GM19035 (cell line): ENCODE measurements around the gene TRIM8.
A peak's percentile ranks its signal among the peaks of the same experiment; 100 is the strongest.

Experiments
- ATAC-seq: cut with Tn5 transposase; IDR thresholded peaks from one replicate; pipeline ENCODE4 v1.9.1; 2021; ENCODE audit not compliant: unreplicated experiment

The TRIM8 gene

DNA sequence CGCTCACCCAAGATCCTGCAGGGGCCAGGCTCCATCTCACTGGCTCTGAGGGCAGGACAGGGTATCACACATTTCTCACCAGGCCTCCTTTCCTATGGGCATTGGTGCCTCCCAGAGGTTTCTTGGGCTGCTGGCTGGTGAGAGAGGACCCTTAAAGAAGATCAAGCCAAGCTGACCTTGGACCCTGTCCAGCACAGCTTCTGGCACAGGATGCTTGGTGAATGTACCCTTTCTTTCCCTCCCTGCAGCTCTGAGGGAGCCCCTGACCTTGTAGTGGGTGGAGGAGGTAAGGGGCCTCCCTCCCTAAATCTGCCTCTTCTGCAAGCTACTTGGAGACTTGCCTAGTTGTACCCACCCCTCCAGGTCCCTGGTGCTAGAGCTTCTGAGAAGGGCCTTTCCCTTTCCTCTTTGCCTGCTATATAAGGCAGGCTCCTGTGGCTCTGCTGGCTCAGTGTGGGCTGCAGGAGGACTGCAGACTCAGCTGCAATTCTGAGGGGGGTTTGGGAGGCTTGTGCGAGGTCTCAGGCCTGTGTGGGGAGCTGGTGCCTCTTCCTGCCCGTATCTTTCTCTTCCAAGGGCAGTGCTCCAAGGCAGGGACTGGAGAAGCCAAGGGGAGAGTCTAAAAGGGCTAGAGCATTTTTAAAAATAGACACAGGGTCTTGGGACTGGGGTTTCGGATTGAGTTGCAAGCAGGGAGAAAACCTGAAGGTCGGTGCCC is 11.7 kb upstream of the TRIM8 start:
- ATAC-seq: no peak

DNA sequence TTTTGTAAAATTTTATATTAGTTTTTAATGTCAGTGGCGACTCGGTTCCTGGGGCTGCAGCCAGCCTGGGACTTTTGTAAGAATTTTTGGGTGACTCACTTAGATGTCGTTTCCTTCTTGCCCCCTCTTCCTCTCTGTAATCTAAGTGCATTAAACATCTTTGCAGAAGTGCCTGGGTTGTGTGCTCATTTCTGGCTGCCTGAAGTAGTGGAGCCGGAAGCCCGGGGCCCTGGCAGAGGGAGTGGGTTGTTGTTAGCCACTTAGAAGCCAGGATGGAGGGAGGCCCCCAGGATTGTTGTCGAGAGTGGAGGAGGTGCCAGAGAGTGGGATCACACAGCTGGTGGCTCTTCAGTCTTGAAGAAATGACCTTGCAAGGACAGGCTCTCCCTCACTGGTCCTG is 11.0 kb upstream of the TRIM8 start:
- no peak for ATAC-seq

DNA sequence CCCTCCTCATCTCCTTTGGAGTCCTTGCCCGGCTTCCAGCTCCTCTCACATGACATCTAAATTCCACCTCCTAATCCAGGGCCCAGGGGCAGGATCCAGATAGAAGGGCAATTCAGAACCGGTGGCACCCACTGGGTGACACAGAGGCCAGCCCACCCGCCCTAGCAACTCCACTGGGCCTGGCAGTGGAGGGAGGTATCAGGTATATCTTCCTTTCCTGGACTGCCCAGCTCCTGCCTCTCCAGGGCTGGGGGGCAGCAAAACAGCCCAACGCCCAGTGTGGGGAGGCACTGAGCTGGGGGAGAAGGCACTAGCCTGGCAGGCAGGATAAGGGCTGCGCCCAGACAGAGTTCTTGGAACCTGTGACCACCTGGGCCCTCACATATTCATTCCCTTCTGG is 10.4 kb upstream of the TRIM8 start:
- no peak for ATAC-seq

DNA sequence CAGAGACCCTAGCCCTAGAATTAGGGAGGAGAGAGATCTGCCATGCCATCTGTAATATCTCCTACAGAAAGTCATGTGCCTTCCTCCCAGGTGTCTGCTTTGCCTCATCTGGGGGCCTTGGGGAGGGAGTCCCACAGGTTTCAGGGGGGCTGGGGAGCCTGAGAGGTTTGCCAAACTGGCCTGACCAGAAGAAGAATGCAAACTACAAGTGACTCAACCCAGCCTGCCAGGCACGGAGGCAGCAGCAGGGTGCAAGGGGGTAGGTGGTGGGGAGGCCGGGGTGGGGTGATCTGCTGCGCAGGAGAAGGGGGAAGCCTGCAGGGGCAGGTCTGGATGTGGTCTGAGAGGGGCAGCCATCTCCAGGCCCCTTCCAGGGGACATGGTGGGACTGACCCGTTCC is 9.6 kb upstream of the TRIM8 start:
- ATAC-seq: no peak

DNA sequence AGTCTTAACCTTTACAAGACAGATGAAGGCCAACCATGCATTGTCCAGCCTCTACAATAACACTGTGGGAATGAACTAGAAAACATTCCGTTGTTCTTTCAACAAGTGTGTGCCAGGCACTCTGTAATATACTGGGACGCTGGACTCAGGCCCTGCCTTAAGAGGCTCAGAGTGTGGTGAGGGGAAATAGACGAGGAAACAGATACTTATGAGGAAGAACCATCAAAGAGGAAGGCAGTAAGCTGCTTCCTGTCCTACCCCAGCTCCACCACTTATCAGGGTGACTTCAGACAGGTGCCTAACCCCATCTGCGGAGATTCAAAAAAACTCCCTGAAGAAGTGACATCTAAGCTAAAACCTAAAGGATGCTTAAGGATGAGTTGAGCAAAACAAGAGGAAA is 8.9 kb upstream of the TRIM8 start:
- no peak for ATAC-seq

DNA sequence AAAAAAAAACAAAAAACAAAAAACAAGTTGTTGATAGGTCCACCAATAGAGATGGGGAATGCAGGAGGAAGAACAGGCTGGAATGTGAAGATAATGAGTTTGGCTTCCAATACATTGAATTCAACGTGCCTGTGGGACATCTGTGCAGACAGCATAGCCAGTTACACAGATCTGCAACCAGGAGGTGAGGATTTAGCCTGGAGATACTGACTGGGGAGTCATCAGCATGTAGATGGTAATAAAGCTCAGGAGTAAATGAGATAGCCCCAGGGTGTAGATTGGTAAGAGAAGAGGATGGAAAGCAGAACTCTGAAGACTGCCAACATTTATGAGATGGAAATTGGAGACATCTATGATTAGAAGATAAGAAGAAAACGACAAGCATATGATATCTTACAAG is 4.7 kb upstream of the TRIM8 start:
- no peak for ATAC-seq

DNA sequence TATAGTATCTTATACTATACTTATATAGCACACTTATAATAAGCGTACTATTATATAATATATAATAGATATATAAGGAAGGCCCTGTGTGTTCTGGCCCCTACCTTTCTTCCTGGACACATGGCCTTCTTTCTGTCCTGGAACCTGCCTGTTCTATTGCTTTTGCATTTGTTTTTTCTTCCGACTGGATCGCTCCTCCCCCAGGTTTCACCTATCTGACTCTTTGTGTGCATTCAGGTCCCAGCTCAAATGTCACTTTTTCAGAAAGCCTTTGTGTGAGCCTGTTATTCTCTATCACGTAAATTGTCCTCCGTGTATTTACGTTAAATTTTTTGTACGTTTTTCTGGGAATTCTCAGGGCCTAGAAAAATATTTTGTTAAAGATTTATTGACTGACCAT is 2.9 kb upstream of the TRIM8 start:
- no peak for ATAC-seq

DNA sequence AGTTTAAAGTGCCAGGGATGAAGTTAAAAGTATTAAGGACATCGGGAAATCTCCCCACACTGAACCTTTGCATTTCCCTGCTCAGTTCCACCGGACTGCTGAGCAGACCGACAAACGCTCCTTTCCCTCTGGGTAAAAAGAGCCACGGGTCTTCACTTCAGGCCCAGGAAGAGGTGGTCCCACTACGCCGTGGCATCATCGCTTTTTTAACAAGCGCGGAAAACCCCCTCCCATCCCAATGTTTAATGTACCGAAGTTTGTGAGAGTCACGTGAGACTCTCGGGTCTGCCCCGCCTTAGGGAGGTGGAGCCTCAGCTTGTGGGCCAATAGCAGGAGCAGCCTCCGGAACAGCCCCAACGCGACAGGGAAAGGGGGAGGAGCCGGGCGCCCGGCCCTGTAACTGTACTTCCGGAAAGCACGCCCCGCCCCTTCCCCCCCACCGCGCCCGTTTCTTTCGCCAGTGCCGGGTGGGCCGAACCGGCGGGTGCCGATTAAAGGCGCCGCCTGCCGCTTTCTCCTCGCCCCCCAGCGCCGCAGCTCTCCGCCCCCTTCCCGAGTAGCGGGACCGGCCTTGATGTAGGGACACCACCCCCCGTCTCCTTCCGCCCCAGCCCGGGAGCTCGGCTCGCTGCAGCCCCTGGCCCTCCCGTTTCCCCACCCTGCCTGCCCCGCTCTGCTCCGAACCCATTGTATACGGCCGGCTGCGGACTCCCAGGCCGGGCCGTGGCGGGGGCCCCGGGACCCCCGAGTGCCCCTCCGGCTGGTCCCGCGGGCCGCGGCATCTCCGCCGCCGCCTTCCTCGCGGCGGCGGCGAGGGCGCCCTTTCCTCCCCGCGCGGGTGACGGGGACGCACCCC is 2.2 kb upstream of the TRIM8 start:
- peak; percentile 53 for ATAC-seq

DNA sequence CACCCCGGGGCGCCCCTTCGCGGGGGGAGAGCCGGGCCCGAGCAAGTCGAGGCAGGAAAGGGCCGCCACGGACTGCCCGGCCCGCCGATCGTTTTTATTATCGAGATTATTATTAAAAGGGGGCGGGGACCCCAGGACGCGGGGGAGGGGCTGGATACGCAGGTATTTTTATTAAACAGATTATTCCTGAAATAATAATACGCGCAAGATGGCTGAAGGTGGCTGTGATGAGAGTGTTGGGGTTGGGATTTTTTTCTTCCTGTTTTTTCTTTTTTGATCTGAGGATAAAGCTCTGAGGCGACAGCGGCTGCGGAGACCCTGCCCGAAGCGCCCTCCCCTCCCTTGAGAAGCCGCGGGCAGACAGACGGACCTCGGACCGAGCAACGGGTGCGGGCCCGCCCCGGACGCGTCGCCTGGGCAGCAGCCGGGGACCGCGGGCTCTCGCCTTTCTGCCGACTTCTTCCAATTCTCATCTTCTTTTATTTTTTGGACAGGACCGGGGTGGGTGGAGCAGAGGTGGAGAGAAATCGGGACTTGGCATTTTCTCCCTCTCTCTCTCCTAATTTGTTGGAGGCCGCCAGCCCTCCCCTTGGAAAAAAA is 1.4 kb upstream of the TRIM8 start:
- ATAC-seq: peak; percentile 2

DNA sequence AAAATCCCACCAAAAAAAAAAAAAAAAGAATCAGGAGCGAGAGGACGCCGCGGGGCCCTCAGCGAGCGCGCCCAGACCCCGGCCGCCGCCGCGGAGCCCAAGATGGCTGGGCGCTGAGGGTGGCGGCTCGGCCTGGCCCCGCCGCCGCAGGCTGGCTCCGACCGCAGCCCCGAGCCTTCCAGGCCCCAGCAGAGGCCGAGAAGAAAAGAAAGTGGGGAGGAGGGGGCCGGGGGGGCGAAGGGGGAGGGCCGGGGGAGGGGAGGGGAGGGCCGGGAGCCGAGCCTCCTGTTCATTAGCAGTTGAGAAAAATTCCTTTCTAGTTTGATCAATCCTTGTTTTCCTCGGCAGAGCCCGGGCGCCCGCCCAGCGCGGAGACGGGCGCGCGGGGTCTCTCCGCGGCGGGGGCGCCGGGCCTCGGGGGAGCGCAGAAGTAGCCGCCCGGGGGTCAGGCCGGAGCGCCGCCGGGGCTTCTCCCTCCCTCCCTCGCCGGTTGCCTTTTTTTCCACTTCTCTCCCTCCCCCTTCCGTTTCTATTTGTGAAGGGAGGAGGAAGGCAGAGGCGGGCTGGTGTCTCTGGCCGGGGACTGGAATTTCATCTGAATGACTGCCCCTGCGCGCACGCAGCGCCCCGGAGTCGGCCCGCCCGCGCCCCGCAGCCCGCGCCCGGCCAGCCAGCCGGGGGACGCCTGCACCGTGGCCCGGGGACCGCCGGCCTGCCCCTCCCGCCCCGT is 778 bp upstream of the TRIM8 start:
- ATAC-seq: no peak

DNA sequence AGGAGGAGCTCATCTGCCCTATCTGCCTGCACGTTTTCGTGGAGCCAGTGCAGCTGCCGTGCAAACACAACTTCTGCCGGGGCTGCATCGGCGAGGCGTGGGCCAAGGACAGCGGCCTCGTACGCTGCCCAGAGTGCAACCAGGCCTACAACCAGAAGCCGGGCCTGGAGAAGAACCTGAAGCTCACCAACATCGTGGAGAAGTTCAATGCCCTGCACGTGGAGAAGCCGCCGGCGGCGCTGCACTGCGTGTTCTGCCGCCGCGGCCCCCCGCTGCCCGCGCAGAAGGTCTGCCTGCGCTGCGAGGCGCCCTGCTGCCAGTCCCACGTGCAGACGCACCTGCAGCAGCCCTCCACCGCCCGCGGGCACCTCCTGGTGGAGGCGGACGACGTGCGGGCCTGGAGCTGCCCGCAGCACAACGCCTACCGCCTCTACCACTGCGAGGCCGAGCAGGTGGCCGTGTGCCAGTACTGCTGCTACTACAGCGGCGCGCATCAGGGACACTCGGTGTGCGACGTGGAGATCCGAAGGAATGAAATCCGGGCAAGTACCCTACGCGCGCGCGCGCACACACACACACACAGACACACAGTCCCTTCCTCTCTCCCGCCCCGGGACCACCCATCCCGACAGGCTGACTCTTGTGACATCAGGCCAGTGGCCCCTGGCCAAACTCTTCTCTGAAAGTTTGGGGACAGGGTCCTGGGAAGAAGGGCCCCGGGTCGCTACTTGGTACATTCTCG is 538 bp downstream of the TRIM8 start:
- ATAC-seq: no peak

DNA sequence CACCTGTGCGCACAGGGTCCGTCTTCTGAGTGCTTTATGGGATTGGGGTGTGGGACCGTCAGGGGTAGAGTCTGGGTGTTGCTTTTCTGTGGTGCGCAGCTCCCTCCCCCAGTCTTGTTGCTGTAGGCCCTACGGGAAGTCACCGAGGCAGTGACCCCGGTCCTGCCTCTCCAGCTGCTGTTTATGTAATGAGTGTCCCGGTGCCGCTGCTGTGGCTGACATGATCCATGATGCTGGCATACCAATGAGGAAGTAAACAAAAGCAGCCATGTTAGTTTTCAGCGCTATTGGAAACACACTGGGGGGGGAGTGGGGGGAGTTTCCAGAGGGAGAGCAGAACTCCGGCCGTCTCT is 1.1 kb downstream of the TRIM8 start:
- no peak for ATAC-seq

DNA sequence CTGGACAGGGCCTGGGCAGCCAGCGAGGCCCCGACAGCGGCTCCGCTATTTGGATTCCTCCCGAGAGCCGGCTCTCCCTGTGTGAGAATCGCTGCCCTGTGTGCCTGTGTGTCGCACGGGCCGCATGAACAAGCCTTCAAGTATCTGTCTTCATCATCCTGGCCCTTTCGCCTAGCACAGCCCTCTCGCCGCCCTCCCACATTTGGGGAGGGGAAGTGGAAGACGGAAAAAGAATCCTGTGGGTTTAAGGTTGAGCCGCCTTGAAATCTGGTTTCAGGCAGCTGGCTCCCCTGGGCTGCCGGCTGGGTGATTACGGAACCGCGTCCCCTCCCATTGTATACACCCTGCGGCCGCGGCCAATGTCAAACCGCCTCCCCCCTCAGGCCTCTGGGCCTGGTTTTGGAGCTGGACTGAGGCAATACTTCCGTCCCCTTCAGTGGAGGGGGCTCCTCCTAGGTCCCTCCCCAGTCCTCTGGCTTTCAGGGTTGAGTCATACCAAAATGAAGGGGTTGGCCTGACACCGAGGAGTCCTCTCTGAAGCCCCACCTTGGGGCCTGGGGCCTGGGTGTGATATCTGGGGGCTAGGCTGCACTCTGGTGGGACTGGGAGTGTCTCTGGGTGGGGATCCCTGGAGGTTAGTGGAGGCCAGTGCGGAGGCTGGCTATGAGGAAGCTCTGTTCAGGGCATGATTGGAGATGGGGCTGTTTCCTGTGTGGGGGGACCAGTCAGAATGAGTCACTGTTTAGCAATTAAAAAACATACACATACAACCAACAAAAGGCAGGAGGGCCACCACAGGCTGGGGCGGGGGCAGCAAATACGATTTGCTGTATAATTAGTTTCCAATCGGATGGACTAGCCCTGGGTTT is 1.7 kb downstream of the TRIM8 start:
- no peak for ATAC-seq

DNA sequence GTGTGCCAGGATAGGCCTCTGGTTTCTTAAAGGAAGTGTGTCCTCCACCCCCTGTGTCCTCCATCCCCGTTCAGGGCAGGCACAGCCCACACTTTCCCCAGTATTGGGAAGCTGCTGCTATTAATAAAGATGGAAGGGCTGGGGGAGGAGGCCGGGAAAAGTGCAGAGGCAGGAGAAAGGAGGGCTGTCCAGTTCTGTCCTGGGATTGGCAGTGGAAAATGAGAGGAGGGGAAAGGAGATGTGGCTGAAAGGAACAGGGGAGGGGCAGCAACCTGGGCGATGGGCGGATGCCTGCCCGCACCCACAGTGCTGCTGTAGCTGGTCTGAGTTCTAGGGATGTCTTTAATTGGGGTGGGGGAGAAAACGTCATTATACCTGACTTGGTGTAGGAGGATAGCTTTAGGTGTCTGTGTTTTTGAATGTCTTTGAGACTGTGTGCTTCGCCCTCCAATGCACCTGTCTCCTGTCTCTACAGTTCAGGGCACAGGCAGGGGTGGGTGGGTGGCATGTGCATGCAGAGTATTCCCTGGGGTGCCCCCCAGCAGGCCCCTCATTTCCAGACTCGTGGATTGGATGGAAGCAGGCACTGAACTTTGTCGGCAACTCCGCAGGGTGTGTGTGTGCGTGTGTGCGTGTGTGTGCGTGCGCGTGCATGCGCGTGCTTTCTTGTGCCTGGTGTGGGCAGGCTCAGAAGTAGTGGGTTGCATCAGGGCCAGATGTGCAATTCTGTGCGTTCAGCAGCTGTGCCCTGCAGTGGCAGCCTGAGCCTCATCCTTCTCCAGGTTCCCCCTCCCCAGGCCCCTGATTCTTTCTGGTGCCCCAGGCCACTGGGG is 2.5 kb downstream of the TRIM8 start:
- no peak for ATAC-seq

DNA sequence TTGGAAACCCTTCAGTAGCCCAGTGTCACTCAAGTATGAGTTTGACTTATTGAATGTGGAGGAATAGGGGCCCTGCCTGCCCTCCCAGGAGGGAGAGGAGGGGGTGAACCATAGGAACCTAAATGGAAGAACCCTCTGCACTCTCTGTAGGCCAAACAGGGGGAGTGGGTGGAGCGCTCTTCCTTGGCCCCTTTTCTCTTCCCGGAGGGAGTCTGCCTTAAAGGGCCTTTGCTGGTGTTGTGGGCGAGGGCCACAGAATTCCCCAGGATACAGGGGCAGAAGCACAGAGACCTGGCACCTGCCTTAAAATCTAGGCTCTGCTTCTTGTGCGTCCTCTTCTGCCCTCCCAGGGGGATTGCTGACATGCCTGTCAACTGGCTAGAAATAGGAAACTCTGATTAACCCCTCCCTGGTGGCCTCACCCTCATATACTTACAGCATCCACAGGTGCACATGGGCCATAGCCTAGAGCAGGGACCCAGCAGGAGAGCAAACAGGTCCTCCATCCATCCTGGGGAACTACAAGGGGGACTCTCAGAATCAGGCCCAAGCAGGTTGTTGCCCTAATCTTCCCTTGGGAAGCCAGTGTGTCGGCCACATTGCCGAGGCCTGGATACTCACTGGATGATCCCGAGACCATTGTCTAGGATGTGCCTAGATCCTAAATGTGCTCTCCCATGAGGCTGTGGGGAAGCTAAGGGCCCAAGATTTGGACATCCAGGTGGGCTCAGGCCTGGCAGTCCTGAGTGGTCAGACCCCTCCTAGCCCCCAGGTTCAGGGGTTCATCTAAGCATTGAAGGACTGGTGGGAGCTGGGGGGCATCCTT is 3.4 kb downstream of the TRIM8 start:
- ATAC-seq: no peak

DNA sequence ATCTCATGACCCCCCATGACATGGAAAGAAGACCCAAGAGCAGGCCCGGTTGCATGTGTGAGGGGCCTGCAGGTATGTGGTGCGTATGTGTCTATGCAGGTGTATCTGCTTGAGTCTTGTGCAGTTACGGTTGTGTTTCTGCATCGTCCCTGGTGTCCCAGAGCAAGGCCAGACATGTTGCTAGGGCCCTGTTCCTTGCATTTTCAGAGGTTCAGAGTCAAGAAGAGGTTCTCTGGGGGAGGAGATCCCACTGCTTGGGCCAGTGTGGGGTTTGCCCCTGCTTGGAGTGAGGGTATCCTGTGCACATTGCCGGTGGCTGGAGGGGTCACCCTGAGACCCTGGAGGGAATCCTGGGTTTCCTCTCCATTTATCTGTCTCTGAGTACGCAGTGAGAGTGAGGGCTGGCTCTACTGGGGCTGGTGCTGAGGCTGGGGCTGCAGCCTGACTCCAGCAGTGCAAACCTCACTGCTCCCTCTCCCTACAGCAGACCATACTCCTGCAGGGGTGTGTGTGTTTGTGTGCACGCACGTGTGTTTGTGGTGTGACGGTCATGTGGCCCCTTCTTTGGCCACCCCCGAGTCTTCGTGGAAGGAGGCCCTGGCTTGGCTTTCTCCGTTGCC is 4.1 kb downstream of the TRIM8 start:
- ATAC-seq: no peak

DNA sequence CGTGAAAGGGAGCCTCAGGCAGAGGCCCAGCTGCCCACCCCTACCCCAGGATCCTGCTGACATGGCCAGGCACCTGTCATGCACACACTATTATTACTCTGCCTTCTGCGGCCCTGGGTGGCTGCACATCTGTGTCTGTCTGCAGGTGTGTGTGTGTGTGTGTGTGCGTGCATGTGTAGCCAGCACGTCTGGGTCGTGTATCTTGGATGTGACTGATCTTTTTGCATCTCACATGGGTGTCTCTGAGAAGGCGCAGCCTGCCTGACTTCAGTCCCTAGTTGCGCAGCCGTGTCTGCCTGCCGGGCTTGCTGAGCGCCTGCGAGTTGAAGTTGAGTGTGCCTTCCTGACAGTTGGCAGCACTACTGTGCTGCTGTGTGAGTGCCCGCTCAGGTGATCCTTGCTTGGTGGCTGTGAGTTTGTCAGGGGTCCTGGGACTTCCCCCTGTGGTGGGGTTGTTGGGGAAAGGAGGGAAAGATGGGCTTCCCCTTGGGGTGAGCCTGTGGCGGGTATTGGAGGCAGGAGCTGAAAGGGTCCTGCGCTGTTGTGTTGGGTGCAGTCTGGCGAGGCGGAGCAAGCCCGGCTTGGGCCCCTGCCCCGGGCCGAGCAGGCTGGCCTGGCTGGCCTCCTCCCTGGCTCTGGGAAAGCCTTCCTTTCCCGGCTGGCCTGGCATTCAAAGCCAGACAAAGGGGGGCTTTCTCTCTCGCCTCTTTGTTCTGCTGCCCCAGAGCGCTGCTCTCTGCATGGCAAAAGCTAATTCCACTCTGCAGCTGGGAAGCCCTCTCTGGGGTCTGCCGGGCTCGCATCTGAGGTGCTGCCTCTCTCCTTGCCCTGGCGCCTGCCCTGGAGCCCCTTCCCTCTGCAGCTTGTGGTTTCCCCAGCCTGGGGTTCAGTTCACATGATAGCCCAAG is 4.9 kb downstream of the TRIM8 start:
- no peak for ATAC-seq
